ENCODE data around the gene TC2N.
"Not testable (repeated sequence)": the region's sequence is repeated elsewhere in the genome, so short reads cannot be mapped to it uniquely, and the experiment has no call there.

The TC2N gene

GRCh38 chr14:91877376-91877915 is 10.1 kb upstream of the TC2N start:
- TF ChIP-seq HDGF (IDR thresholded peaks at IDR 0.05; ENCODE audit: borderline replicate concordance) (no peak), SUZ12 (IDR thresholded peaks at IDR 0.05) (no peak), CTBP1 (IDR thresholded peaks at IDR 0.05; ENCODE audit: borderline replicate concordance) (no peak), PKNOX1 (IDR thresholded peaks at IDR 0.05) (no peak), FOXK2 (IDR thresholded peaks at IDR 0.05) (no peak), SP1 (IDR thresholded peaks at IDR 0.05) (no peak), ARNT (IDR thresholded peaks at IDR 0.05) (no peak), FOXA1 (IDR thresholded peaks at IDR 0.05) (no peak)
- CTCF ChIA-PET: no interaction called here

GRCh38 chr14:91876492-91876891 is 9.2 kb upstream of the TC2N start:
- ChIA-PET CTCF (interaction anchor here (0.6 kb wide), 1 partner anchor 41 kb away, joined by 3 read pairs; no protein-coding TSS in a partner anchor), POLR2A (no interaction called here)
- DNase-seq (ENCODE audit: extremely low spot score): no peak
- TF ChIP-seq HDGF (IDR thresholded peaks at IDR 0.05; ENCODE audit: borderline replicate concordance): no peak

More at GRCh38 chr14:91877376-91877915, 10.1 kb upstream of the TC2N start:
- POLR2A ChIA-PET: no interaction called here
- DNase-seq (ENCODE audit: extremely low spot score): no peak

- CTCF ChIA-PET: interaction anchor here (0.6 kb wide), 1 partner anchor 40 kb away, joined by 3 read pairs; no protein-coding TSS in a partner anchor
- no peak for TF ChIP-seq BHLHE40 (IDR thresholded peaks at IDR 0.05; ENCODE audit: borderline replicate concordance)
- TF ChIP-seq FOXM1 (IDR thresholded peaks at IDR 0.05; ENCODE audit: borderline replicate concordance): no peak
- no peak for TF ChIP-seq NFRKB (IDR thresholded peaks at IDR 0.05)
- no peak for TF ChIP-seq PKNOX1 (IDR thresholded peaks at IDR 0.05)
- DNase-seq (ENCODE audit: extremely low spot score): no peak
- POLR2A ChIA-PET: no interaction called here
These were observed 8.4 kb upstream of the TC2N start for GRCh38 chr14:91875525-91876286.

- CTCF ChIA-PET: interaction anchor here (0.6 kb wide), 1 partner anchor 22 kb away, joined by 6 read pairs; no protein-coding TSS in a partner anchor
- POLR2A ChIA-PET: no interaction called here
- no peak for TF ChIP-seq SP1 (IDR thresholded peaks at IDR 0.05)
- no peak for TF ChIP-seq FOXA1 (IDR thresholded peaks at IDR 0.05)
- DNase-seq (ENCODE audit: extremely low spot score): no peak
These were observed 6.4 kb upstream of the TC2N start for GRCh38 chr14:91873471-91874415.

- ChIA-PET POLR2A (no interaction called here), CTCF (no interaction called here)
- TF ChIP-seq SUZ12 (IDR thresholded peaks at IDR 0.05) (no peak), ELF4 (IDR thresholded peaks at IDR 0.05) (no peak), NFRKB (IDR thresholded peaks at IDR 0.05) (no peak), FOXK2 (IDR thresholded peaks at IDR 0.05) (no peak), TARDBP (IDR thresholded peaks at IDR 0.05) (no peak), SP1 (IDR thresholded peaks at IDR 0.05) (no peak), ZNF384 (IDR thresholded peaks at IDR 0.05) (no peak), FOXA1 (IDR thresholded peaks at IDR 0.05) (no peak), PKNOX1 (IDR thresholded peaks at IDR 0.05) (no peak), ARNT (IDR thresholded peaks at IDR 0.05) (no peak), CTBP1 (IDR thresholded peaks at IDR 0.05; ENCODE audit: borderline replicate concordance) (no peak), HDGF (IDR thresholded peaks at IDR 0.05; ENCODE audit: borderline replicate concordance) (no peak)
- no peak for DNase-seq (ENCODE audit: extremely low spot score)
These were observed 5.5 kb upstream of the TC2N start for GRCh38 chr14:91872517-91873470.

GRCh38 chr14:91872011-91872501 is 4.7 kb upstream of the TC2N start:
- DNase-seq (ENCODE audit: extremely low spot score): no peak
- TF ChIP-seq FOXM1 (IDR thresholded peaks at IDR 0.05; ENCODE audit: borderline replicate concordance) (no peak), FOXK2 (IDR thresholded peaks at IDR 0.05) (no peak), HDGF (IDR thresholded peaks at IDR 0.05; ENCODE audit: borderline replicate concordance) (no peak)
- CTCF ChIA-PET: no interaction called here
- POLR2A ChIA-PET: no interaction called here

GRCh38 chr14:91871401-91871800 is 4.1 kb upstream of the TC2N start:
- CTCF ChIA-PET; DNase-seq (ENCODE audit: extremely low spot score): not testable (repeated sequence)
- POLR2A ChIA-PET: interaction anchor here (0.6 kb wide), 1 partner anchor 13 kb away, joined by 3 read pairs; no protein-coding TSS in a partner anchor
